22Rv1 (cell line): ENCODE results near the gene PKLR.

ENCODE experiments used
- H3K27ac ChIP-seq: fragments of 450-650 bp; 2 replicates; pipeline ENCODE4 v1.5.1; 2017
- CTCF ChIP-seq: fragments of 450-650 bp; IDR thresholded peaks from 2 replicates; pipeline ENCODE4 v1.5.1; 2017; ENCODE audit warnings: mild to moderate bottlenecking
- ZFX ChIP-seq: fragments of 450-650 bp; IDR thresholded peaks from 2 replicates; pipeline ENCODE4 v1.6.1; 2017; ENCODE audit warnings: antibody characterized with exemption, borderline replicate concordance

The PKLR gene

GRCh38 chr1:155282488-155283091 lies 18.6 kb downstream of the PKLR start:
- H3K27ac ChIP-seq = no peak overlapping the region
- TF ChIP-seq ZFX (no peak), CTCF (no peak)

DNA sequence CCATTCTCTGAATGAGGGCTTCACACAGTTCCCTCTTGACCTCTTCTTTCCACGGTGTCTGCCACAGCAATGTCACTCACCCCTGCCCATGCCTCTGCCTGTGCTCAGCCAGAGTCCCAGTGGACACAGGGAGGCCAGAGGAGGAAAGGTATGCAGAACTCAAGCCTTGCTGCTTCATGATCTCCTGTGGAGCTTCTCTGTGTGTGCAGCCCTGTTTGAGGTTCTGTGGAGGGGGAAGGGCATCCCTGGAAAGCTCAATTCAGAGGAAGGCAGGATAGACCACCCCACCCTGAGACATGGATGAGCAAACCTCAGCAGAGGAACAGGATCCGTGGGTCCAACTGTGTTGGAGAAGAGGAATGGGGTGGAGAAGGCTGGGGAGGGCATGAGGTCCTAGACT lies 22.0 kb downstream of the PKLR start:
- no peak for TF ChIP-seq CTCF
- TF ChIP-seq ZFX = no peak
- H3K27ac ChIP-seq = peak overlapping the region; percentile 77; the same call in 1 of the 2 replicates

- no peak for TF ChIP-seq CTCF
- no peak for TF ChIP-seq ZFX
- H3K27ac ChIP-seq = peak overlapping the region; percentile 77
Measured at GRCh38 chr1:155278689-155279160, 22.5 kb downstream of the PKLR start.

DNA sequence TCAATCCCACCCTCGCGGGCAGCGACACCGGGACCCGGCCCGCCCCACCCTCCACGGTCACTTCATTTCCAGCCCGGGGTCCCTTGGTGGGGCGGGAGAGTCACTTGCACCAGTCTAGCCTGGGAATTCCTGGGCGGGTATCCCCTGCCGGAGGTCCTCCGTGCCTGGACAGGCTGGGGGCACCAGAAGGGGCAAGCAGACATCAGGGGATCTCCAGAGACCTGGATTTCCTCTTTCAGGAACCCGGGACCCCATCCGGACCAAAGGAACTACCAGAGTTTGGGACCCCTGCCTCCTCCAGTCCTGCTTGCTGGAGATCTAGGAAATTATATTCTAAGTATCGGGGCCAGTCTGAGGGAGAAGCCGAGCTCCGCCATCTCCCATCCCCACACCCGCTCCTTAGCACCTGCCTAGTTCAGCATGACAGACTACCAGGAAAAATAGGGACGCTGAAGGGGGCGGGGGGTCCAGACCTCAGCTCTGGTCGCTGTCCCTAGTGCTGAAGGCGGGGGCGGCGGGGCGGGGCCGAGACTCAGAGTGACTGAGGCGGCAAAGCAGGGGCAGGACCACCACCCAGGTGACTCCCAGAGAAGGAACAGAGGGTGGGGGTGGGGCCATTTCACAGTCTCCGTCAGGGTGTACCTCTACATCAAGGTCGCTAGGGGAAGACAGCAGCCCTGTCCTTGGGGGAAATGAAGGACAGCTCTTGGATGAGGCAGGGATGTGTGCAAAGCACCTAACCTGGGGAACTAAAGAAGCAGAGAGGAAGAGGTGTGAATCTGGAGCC lies 23.1 kb downstream of the PKLR start:
- TF ChIP-seq ZFX (no peak), CTCF (peak; percentile 47)

GRCh38 chr1:155277070-155277901 lies 24.0 kb downstream of the PKLR start, which contains the start of gene HCN3:
Gene HCN3, plus strand, starts transcription at chr1:155277463. Its CDS starts 128 bp downstream, at chr1:155277591.
- H3K27ac ChIP-seq = peak within 1 kb of the TSS; percentile 77
- TF ChIP-seq CTCF (peak; percentile 98), ZFX (no peak)

More for the DNA sequence above, 23.1 kb downstream of the PKLR start:
- H3K27ac ChIP-seq = peak overlapping the region; percentile 77

DNA sequence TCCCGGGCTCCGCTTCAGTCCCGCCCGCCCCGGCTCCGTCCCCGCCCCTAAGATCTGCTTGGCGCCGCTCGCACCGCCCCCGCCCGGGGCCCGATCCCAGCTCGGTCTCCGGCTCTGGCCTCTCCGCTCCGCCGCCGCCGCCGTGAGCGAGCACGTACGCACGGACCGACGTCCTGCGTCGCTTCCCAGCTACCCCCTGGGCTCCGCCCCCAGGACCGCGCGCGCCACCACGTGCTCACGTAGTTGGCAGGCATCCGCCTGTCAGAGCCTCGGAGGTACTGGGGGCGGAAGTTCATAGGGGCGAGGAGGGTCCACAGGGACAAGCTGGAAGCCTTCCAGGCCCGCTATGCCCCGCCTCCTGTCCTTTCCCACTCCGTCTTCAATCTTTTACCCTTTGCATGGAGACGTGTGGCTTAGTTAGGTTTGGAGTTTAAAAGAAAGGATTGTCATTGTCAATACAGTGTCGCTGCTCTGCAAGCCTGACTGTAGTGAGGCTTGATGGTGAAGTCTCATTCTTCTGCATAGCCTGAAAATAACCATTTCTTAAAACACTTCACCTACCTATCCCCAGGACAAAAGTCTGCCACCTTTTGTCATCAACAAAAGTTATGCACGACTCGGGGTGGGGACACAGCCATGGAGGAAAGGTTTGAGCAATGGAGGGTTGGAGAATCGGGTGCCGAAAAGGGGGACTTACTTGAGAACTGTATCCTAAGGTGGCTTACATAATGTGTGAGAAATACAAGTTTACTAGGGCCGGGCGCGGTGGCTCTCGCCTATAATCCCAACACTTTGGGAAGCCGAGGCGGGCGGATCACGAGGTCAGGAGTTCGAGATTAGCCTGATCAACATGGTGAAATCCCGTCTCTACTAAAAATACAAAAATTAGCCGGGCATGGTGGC lies 27.6 kb downstream of the PKLR start, which contains the start of gene CLK2:
Gene CLK2 (minus strand): TSS at position 162 of the 903 bp plus-strand sequence. CDS start 2,527 bp downstream, outside the sequence.
- H3K27ac ChIP-seq = peak within 1 kb of the TSS; percentile 100
- TF ChIP-seq ZFX = no peak
- no peak for TF ChIP-seq CTCF
